Measurements from ENCODE around the gene EYA3. TPM values are rescaled to one million over a fixed set of nuclear protein-coding genes. Genes with fewer than 3 reads are reported as not detected.

Gene EYA3
- total and polyA plus RNA-seq, 5 donors, result 5.8 to 22.7 (median 18.9) TPM

DNA sequence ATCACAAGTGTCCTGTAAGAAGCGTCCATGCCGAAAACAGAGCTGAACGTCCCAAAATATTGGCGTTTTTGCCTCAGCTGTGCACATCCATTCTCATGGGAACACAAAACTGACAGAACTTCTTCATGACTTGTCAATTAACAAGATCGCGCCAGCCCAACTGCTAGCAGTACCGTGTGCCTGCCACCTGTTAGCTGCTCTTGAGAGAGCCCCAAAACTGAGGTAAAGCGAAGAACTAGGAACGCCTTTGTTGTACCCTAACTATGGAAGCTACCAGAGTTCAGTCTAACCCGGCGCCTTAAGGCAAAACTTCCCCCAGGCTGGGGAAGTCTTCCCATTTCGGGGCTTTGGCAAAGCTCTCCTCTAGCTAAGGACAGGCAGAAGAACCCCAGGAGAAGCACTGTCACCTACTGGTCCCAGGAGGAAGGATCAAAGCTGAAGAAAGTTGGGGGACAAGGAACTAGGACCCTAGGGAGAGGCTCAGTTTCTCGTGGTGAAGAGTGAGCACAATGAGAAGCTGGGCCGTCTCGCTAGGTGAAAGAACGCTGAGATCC lies 719 bp downstream of the EYA3 start:
- peaks cover 6% of the 10 kb centered on the region for H3K4me1 ChIP-seq (ENCODE audit: control insufficient read depth, insufficient read depth, low read length)
- peak overlapping the region; percentile 93 for H3K27ac ChIP-seq (ENCODE audit: low read length)
- no peaks in the 10 kb centered on the region for H3K9me3 ChIP-seq (ENCODE audit: control insufficient read depth, low read length)
- DNase-seq (no peak), ATAC-seq (peak; percentile 2 to 3)
- no peaks in the 10 kb centered on the region for H3K27me3 ChIP-seq (ENCODE audit: control insufficient read depth, insufficient read depth)
- H3K4me3 ChIP-seq (ENCODE audit: low read length), result peak overlapping the region; percentile 86
- 4% methylated on average over 16 of the region's 16 CpGs for WGBS
- intact Hi-C loops (cut with DNase I), result no loop called here

DNA sequence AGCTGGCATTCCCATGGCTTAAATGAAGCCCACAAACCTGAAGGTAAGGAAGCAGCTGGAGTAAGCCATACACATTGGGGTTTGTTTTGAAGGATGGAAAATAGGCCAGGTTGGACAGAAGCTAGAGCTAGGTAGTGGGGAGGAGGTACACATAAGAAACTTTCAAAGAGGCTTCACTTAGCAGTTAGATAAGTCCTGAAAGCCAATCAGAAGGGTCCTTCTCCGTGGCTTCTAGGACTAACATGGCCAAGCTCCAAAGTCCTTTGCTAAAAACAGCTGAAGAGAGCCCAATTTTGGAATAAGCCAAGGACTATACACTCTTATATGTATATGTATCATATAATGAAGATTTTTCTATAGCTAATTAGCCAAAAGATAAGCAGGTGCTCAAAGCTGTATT lies 1.8 kb downstream of the EYA3 start:
- ATAC-seq, result no peak
- WGBS, result 68% methylated on average over 1 of the region's 1 CpG
- H3K4me3 ChIP-seq (ENCODE audit: low read length), result no peak overlapping the region
- DNase-seq, result no peak
- no peak overlapping the region for H3K27ac ChIP-seq (ENCODE audit: low read length)
- no peaks in the 10 kb centered on the region for H3K9me3 ChIP-seq (ENCODE audit: control insufficient read depth, low read length)
- peaks cover 6% of the 10 kb centered on the region for H3K4me1 ChIP-seq (ENCODE audit: control insufficient read depth, insufficient read depth, low read length)
- H3K27me3 ChIP-seq (ENCODE audit: control insufficient read depth, insufficient read depth), result no peaks in the 10 kb centered on the region
- intact Hi-C loops (cut with DNase I), result no loop called here

DNA sequence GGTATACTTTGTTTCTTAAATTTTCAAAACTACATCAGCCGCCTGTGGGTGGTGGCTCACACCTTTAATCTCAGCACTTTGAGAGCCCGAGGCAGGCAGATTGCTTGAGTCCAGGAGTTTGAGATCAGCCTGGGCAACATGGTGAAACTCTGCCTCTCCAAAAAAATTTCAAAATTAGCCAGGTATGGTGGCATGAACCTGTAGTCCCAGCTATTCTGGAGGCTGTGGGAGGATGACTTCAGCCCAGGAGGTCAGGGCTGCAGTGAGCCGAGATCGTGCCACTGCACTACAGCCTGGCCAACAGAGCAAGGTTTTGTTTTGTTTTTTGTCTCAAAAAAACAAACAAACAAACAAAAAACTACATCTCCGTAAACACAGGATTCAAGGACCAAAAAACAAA lies 3.3 kb downstream of the EYA3 start:
- H3K27me3 ChIP-seq (ENCODE audit: control insufficient read depth, insufficient read depth), result no peaks in the 10 kb centered on the region
- H3K4me1 ChIP-seq (ENCODE audit: control insufficient read depth, insufficient read depth, low read length), result peaks cover 6% of the 10 kb centered on the region
- DNase-seq, result no peak
- no peak for ATAC-seq
- H3K27ac ChIP-seq (ENCODE audit: low read length), result no peak overlapping the region
- WGBS, result 85% methylated on average over 5 of the region's 5 CpGs
- intact Hi-C loops (cut with DNase I), result no loop called here
- H3K4me3 ChIP-seq (ENCODE audit: low read length), result no peak overlapping the region
- no peaks in the 10 kb centered on the region for H3K9me3 ChIP-seq (ENCODE audit: control insufficient read depth, low read length)

DNA sequence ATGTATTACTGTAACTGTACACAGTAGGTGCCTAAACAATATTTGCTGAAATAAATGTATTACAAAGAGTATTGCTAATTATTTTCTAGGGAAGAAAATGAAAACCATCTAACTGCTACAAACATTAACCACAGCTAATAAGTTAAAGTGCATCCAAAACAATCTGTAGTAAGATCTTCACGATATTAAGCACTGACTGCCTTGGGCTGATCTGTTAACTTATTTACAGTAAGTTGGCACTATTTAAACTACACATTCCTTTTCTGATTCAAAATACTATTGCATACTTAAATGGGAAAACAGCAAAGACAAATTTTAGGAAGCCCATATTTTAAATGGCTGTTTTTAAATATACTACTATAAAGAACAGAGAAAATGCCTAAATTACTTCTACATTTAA lies 4.5 kb downstream of the EYA3 start:
- H3K27ac ChIP-seq (ENCODE audit: low read length), result no peak overlapping the region
- H3K9me3 ChIP-seq (ENCODE audit: control insufficient read depth, low read length), result no peaks in the 10 kb centered on the region
- no peaks in the 10 kb centered on the region for H3K27me3 ChIP-seq (ENCODE audit: control insufficient read depth, insufficient read depth)
- no peak for DNase-seq
- no peak for ATAC-seq
- intact Hi-C loops (cut with DNase I), result no loop called here
- no peak overlapping the region for H3K4me3 ChIP-seq (ENCODE audit: low read length)
- 63% methylated on average over 1 of the region's 1 CpG for WGBS
- peaks cover 6% of the 10 kb centered on the region for H3K4me1 ChIP-seq (ENCODE audit: control insufficient read depth, insufficient read depth, low read length)

- no peak for DNase-seq
- no peaks in the 10 kb centered on the region for H3K27me3 ChIP-seq (ENCODE audit: control insufficient read depth, insufficient read depth)
- H3K4me3 ChIP-seq (ENCODE audit: low read length), result no peak overlapping the region
- peak overlapping the region; percentile 74 for H3K27ac ChIP-seq (ENCODE audit: low read length)
- ATAC-seq, result peak; percentile 60 to 69
- H3K4me1 ChIP-seq (ENCODE audit: control insufficient read depth, insufficient read depth, low read length), result peaks cover 3% of the 10 kb centered on the region
- H3K9me3 ChIP-seq (ENCODE audit: control insufficient read depth, low read length), result no peaks in the 10 kb centered on the region
- whole genome bisulfite sequencing, result 61% methylated on average over 8 of the region's 8 CpGs
- intact Hi-C loops (cut with DNase I), result no loop called here
These were observed 9.5 kb downstream of the EYA3 start for GRCh38 chr1:28078680-28079626.

DNA sequence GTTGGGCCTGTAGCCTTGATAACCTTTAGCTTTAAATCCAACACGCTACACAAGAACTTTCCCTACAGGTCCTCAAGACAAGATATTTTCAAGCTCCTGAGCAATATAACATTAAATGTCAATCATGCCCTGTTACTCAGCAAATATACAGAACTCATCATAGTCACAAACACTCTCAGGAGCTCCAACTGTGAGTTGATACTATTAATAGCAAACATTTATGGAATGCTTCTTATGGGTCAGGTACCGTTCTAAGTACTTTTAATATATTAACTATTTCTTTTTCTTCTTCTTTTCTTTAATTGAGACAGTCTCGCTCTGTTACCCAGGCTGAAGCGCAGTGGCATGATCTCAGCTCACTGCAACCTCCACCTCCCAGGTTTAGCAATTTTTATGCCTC lies 10.1 kb downstream of the EYA3 start:
- peaks cover 3% of the 10 kb centered on the region for H3K4me1 ChIP-seq (ENCODE audit: control insufficient read depth, insufficient read depth, low read length)
- H3K4me3 ChIP-seq (ENCODE audit: low read length), result no peak overlapping the region
- DNase-seq (no peak), ATAC-seq (no peak)
- 87% methylated on average over 4 of the region's 4 CpGs for WGBS
- H3K9me3 ChIP-seq (ENCODE audit: control insufficient read depth, low read length), result no peaks in the 10 kb centered on the region
- intact Hi-C loops (cut with DNase I), result no loop called here
- peak overlapping the region; percentile 74 for H3K27ac ChIP-seq (ENCODE audit: low read length)
- H3K27me3 ChIP-seq (ENCODE audit: control insufficient read depth, insufficient read depth), result no peaks in the 10 kb centered on the region

DNA sequence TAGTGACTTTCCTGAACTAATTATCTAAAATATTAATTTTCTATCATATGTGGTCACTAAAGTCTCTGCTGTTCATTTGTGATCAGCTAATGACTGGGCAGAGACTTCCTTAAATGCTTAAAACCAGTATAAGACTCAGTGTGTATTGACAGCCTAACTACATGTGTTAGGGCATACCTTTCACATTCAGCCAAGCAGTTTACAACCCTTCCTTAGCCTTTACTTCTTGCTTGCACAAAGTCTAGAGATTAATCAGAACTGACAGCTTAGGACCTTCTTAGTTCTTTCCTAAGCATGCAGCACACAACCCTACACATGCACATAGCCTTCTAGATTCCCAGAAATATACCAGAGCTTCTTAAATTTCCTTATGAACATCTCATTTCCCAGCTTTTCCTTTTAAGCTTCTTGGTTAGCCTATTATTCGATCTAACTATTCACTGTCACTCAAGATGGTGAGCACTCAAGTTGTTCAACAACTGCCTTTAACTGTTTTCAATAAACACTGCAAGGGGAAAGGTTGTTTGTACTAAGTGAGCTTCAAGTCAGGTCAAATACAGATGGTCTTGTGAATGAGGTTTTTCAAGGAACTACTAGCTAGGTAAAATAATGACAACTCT lies 13.4 kb downstream of the EYA3 start:
- H3K9me3 ChIP-seq (ENCODE audit: control insufficient read depth, low read length), result no peaks in the 10 kb centered on the region
- DNase-seq (no peak), ATAC-seq (no peak)
- intact Hi-C loops (cut with DNase I), result no loop called here
- peaks cover 3% of the 10 kb centered on the region for H3K4me1 ChIP-seq (ENCODE audit: control insufficient read depth, insufficient read depth, low read length)
- no peak overlapping the region for H3K4me3 ChIP-seq (ENCODE audit: low read length)
- H3K27ac ChIP-seq (ENCODE audit: low read length), result peak overlapping the region; percentile 27
- H3K27me3 ChIP-seq (ENCODE audit: control insufficient read depth, insufficient read depth), result no peaks in the 10 kb centered on the region
- WGBS, result 96% methylated on average over 1 of the region's 1 CpG

DNA sequence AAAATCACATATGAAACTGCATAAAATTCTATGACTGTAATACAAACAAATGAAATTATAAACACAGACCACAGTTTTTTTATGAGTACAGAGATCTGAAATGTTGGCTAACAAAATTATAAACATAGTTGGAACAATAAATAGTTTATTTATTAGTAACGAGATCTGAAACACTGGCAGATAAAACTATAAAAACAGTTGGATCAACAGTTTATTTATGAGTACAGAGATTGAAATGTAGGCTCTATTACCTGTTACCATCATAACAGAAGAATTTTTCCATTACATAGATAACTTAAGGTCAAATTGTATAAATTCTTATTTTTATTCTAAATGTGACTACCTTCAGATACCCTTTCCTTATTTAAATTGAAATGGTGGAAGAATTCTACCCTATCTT lies 14.5 kb downstream of the EYA3 start:
- H3K4me1 ChIP-seq (ENCODE audit: control insufficient read depth, insufficient read depth, low read length), result peaks cover 3% of the 10 kb centered on the region
- no peaks in the 10 kb centered on the region for H3K9me3 ChIP-seq (ENCODE audit: control insufficient read depth, low read length)
- H3K27ac ChIP-seq (ENCODE audit: low read length), result no peak overlapping the region
- WGBS, result 78% methylated on average over 1 of the region's 1 CpG
- H3K4me3 ChIP-seq (ENCODE audit: low read length), result no peak overlapping the region
- ATAC-seq (no peak), DNase-seq (no peak)
- H3K27me3 ChIP-seq (ENCODE audit: control insufficient read depth, insufficient read depth), result no peaks in the 10 kb centered on the region
- intact Hi-C loops (cut with DNase I), result no loop called here

- Histone ChIP-seq H3K9me3 (ENCODE audit: control insufficient read depth, low read length) (no peaks in the 10 kb centered on the region), H3K27me3 (ENCODE audit: control insufficient read depth, insufficient read depth) (no peaks in the 10 kb centered on the region), H3K4me3 (ENCODE audit: low read length) (no peak overlapping the region), H3K4me1 (ENCODE audit: control insufficient read depth, insufficient read depth, low read length) (peaks cover 3% of the 10 kb centered on the region), H3K27ac (ENCODE audit: low read length) (no peak overlapping the region)
- ATAC-seq (no peak), DNase-seq (no peak)
- intact Hi-C loops (cut with DNase I), result no loop called here
These were observed 16.6 kb downstream of the EYA3 start for GRCh38 chr1:28071813-28072212.

GRCh38 chr1:28070725-28071593 lies 17.5 kb downstream of the EYA3 start:
- no peak overlapping the region for H3K27ac ChIP-seq (ENCODE audit: low read length)
- ATAC-seq, result no peak
- H3K4me1 ChIP-seq (ENCODE audit: control insufficient read depth, insufficient read depth, low read length), result peaks cover 3% of the 10 kb centered on the region
- 92% methylated on average over 11 of the region's 11 CpGs for WGBS
- no peaks in the 10 kb centered on the region for H3K9me3 ChIP-seq (ENCODE audit: control insufficient read depth, low read length)
- intact Hi-C loops (cut with DNase I), result no loop called here
- DNase-seq, result no peak
- H3K4me3 ChIP-seq (ENCODE audit: low read length), result no peak overlapping the region
- no peaks in the 10 kb centered on the region for H3K27me3 ChIP-seq (ENCODE audit: control insufficient read depth, insufficient read depth)

Data from right cardiac atrium (tissue), 5 donors.